ENCODE measurements around the gene SLC8A1.

GRCh38 chr2:40457366-40457765 lies 5.5 kb upstream of the SLC8A1 start:
- TF ChIP-seq EZH2 (IDR thresholded peaks at IDR 0.05; ENCODE audit: borderline replicate concordance, low read depth, low read length, poor library complexity, severe bottlenecking), result peak; percentile 35
- no peak for TF ChIP-seq CTCF (conservative IDR thresholded peaks at IDR 0.05; ENCODE audit: low read depth, low read length)
